HL-60 (cell line): ENCODE data around the gene SHOC2.

ENCODE experiments used
- DNase-seq, 2 experiments: peaks; one replicate each; pipeline ENCODE4 v3.0.0-alpha.2; 2010 to 2020; ENCODE audit warnings: low read depth in 1 of 2, low spot score in 1 of 2
- H3K27ac ChIP-seq: fragments of 250-450 bp; sonication (Bioruptor Pico); replicated peaks from 2 replicates; pipeline ENCODE4 v1.5.1; 2020; ENCODE audit warnings: mild to moderate bottlenecking, moderate library complexity
- H3K27me3 ChIP-seq: fragments of 250-450 bp; sonication (Bioruptor Pico); 2 replicates; pipeline ENCODE4 v1.5.1; 2021; ENCODE audit warnings: mild to moderate bottlenecking, moderate library complexity; ENCODE audit not compliant: insufficient read depth, poor library complexity, severe bottlenecking
- H3K4me3 ChIP-seq: replicated peaks from 2 replicates; pipeline ENCODE4 v1.5.1; 2011; ENCODE audit warnings: mild to moderate bottlenecking, control low read depth, low read length; ENCODE audit not compliant: insufficient read depth
- GABPA ChIP-seq: IDR thresholded peaks from 2 replicates; pipeline ENCODE4 v1.6.1; 2012; ENCODE audit warnings: low read depth
- POLR2AphosphoS5 ChIP-seq: IDR thresholded peaks from 2 replicates; pipeline ENCODE4 v1.6.1; 2012; ENCODE audit warnings: low read depth
- SPI1 ChIP-seq: IDR thresholded peaks from 2 replicates; pipeline ENCODE4 v1.6.1; 2012; ENCODE audit warnings: low read depth, mild to moderate bottlenecking, borderline replicate concordance
- TF ChIP-seq, protein P1 (sequence below): IDR thresholded peaks from one replicate; pipeline ENCODE4 v1.5.1; 2011; ENCODE audit warnings: low read length, control low read depth, inconsistent platforms; ENCODE audit not compliant: insufficient read depth
- TF ChIP-seq, protein P2 (sequence below): IDR thresholded peaks from 2 replicates; pipeline ENCODE4 v1.6.1; 2012; ENCODE audit warnings: low read depth; ENCODE audit not compliant: insufficient replicate concordance

SHOC2 gene

DNA sequence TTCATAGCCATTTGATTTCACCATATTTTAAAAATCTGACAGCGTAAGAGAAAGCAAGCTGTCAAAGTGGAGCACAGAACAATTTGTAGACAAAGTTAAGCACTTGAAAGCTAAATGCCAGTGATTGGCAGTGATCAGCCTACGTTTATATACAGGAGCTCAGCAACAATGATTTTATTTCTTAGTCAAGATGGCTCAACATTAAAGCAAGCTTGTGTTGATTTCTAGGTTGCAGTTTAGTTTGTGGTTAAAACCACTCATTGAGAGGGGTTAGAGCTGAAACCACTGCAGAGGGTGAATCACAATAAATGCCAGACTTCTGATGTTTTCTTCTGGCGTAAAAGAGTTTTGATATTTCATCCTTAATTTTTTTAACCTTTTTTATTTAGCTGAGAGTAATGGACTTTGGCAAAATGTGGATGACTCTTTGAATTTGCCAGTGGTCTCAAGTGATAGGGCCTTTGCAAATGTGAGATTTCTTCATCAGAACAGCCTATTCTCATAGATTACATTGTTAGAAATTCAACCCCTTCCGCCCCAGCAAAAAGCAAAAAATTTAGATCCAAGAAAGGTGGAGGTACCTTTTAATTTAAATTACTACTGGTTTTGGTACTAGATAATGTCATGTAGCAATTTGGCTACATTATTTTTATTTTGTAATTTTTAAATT lies 73.8 kb downstream of the SHOC2 start:
- no peak overlapping the region for H3K27ac ChIP-seq
- TF ChIP-seq, protein P1, sequence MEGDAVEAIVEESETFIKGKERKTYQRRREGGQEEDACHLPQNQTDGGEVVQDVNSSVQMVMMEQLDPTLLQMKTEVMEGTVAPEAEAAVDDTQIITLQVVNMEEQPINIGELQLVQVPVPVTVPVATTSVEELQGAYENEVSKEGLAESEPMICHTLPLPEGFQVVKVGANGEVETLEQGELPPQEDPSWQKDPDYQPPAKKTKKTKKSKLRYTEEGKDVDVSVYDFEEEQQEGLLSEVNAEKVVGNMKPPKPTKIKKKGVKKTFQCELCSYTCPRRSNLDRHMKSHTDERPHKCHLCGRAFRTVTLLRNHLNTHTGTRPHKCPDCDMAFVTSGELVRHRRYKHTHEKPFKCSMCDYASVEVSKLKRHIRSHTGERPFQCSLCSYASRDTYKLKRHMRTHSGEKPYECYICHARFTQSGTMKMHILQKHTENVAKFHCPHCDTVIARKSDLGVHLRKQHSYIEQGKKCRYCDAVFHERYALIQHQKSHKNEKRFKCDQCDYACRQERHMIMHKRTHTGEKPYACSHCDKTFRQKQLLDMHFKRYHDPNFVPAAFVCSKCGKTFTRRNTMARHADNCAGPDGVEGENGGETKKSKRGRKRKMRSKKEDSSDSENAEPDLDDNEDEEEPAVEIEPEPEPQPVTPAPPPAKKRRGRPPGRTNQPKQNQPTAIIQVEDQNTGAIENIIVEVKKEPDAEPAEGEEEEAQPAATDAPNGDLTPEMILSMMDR, result no peak
- TF ChIP-seq, protein P2, sequence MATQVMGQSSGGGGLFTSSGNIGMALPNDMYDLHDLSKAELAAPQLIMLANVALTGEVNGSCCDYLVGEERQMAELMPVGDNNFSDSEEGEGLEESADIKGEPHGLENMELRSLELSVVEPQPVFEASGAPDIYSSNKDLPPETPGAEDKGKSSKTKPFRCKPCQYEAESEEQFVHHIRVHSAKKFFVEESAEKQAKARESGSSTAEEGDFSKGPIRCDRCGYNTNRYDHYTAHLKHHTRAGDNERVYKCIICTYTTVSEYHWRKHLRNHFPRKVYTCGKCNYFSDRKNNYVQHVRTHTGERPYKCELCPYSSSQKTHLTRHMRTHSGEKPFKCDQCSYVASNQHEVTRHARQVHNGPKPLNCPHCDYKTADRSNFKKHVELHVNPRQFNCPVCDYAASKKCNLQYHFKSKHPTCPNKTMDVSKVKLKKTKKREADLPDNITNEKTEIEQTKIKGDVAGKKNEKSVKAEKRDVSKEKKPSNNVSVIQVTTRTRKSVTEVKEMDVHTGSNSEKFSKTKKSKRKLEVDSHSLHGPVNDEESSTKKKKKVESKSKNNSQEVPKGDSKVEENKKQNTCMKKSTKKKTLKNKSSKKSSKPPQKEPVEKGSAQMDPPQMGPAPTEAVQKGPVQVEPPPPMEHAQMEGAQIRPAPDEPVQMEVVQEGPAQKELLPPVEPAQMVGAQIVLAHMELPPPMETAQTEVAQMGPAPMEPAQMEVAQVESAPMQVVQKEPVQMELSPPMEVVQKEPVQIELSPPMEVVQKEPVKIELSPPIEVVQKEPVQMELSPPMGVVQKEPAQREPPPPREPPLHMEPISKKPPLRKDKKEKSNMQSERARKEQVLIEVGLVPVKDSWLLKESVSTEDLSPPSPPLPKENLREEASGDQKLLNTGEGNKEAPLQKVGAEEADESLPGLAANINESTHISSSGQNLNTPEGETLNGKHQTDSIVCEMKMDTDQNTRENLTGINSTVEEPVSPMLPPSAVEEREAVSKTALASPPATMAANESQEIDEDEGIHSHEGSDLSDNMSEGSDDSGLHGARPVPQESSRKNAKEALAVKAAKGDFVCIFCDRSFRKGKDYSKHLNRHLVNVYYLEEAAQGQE, result no peak
- TF ChIP-seq SPI1 (no peak), POLR2AphosphoS5 (no peak), GABPA (no peak)
- no peak overlapping the region for H3K4me3 ChIP-seq
- H3K27me3 ChIP-seq, result no peaks in the 10 kb centered on the region
- no peak for DNase-seq

DNA sequence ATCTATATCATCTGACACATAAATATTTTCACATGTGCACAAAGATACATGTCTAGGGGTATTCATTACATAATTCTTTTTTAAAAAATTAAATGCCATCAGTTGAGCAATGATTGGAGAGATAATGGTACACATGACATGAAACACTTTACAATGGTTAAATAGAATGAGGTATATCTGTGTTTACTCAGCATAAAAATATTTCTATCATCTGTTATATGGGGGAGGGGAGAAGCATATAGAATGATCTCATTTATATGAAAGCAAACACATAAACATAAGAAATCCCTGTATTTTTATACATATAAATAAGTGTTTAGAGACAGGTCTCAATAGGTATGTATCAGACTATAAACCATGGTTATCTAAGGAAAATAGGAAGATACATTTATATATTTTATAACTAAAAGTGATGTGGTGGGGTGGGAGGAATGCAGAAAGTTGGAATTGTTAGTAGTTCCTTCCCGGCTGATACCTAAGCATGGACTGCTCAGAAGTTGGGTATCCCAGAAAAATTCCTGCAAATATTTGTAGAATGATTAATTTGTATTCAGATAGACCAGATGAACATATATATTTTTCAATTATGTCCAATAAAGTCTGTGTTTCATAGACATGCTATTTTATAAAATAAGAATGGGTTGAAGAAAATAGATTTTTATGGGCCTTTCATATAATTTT lies 75.1 kb downstream of the SHOC2 start:
- TF ChIP-seq, protein P1, result no peak
- TF ChIP-seq, protein P2, result no peak
- TF ChIP-seq POLR2AphosphoS5, result no peak
- TF ChIP-seq GABPA, result no peak
- no peak for TF ChIP-seq SPI1
- Histone ChIP-seq H3K27me3 (no peaks in the 10 kb centered on the region), H3K4me3 (no peak overlapping the region), H3K27ac (no peak overlapping the region)
- DNase-seq, result no peak

DNA sequence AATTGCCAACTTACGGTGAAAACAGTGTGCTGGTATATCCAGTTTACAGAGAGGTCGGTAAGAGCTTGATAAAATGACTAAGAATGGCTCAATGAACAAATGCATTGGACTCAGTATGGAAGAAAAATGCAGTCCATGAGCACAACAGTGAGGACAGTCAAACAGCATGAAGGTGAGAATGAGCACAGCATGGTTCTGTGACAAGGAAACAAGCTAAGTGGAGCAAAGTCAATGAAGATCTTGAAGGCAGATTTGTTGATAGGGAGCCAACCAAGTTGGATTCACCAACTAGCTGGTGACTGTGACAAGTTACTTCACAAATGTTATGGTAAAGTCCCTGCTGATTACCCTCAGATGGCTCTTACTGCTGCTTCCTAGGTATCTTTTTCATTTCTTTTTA lies 75.9 kb downstream of the SHOC2 start:
- Histone ChIP-seq H3K4me3 (no peak overlapping the region), H3K27ac (no peak overlapping the region), H3K27me3 (no peaks in the 10 kb centered on the region)
- no peak for TF ChIP-seq POLR2AphosphoS5
- TF ChIP-seq GABPA, result no peak
- TF ChIP-seq, protein P1, result no peak
- TF ChIP-seq, protein P2, result no peak
- no peak for TF ChIP-seq SPI1
- DNase-seq, result no peak
